A204.1 (cell line): ENCODE measurements around the gene REX1BD.
"Not testable (repeated sequence)": the region's sequence is repeated elsewhere in the genome, so short reads cannot be mapped to it uniquely, and the experiment has no call there.

Experiments used
- FAIRE-seq: peaks from 2 replicates; lab custom pipeline; 2012; peaks lifted over from hg19 to GRCh38; lab: Jason Lieb, UNC

The REX1BD gene

DNA sequence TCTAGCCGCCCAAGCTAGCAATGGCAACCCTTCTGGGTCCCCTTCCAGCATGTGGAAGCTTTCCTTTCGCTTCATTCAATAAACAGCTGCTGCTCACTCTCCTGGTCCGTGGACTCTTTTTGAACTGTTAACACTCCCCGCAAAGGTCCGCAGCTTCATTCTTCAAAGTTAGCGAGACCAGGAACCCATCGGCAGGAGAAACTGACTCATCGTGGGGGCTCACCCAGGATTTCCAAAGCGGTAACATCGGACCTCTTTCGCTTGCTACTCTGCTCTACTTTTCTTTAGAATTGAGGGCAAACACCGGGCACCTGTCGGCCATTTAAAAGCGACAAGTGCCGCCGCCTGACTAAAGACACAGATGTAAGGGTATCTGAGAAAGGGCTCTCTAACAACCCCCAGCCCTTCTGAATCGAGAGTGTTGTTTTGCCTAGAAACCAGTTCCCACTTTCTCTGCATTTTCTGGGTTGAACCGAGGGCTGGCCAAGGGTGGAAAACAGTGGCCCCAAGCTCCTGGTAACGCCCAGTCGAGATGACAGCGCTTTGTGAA, 11.2 kb upstream of the REX1BD start:
- FAIRE-seq, result no peak

DNA sequence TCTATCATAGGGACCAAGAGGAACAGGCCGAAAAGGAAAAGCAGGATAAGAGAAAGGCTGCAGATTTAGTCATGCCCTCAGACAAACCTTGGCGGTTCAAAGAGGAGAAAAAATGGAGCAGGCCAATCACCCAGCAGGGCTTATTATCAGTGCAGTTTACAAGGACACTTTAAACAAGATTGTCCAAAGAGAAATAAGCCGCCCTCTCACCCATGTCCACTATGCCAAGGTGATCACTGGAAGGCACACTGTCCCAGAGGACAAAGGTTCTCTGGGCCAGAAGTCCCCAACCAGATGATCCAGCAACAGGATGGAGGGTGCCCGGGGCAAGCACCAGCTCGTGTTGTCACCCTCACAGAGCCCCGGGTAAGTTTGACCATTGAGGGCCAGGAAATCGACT, 8.3 kb upstream of the REX1BD start:
- no peak for FAIRE-seq

DNA sequence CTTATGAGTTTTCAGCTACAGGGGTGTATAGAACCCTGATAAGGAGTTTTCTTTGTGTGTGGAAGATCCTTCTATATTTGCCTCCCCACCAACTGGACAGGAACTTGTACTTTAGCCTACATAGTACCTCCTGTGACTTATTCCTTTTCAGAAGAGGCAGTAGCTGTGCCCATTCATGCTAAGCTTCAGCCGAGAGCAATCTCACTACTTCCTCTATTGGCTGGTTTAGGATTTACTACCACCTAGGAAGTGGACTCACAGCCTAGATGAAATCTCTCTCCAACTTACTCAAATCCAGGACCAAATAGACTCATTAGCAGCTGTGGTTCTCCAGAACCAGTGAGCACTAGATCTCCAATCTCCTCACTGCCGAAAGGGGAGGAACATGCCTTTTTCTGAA, 2.3 kb upstream of the REX1BD start:
- FAIRE-seq, result no peak

DNA sequence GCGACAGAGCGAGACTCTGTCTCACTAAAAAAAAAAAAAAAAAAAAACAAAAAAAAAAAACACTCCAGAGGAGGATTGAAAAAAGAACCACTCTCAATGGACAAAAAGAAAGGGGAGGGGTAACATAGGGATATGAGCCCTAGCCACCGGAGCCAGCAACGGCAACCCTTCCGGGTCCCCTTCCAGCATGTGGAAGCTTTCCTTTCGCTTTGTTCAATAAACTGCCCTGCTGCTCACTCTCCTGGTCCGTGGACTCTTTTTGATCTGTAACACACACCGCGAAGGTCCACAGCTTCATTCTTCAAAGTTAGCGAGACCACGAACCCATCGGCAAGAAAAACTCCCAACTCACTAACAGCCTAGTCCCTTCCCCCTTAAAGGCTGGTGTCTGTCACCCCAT, 1.0 kb upstream of the REX1BD start:
- FAIRE-seq, result no peak

DNA sequence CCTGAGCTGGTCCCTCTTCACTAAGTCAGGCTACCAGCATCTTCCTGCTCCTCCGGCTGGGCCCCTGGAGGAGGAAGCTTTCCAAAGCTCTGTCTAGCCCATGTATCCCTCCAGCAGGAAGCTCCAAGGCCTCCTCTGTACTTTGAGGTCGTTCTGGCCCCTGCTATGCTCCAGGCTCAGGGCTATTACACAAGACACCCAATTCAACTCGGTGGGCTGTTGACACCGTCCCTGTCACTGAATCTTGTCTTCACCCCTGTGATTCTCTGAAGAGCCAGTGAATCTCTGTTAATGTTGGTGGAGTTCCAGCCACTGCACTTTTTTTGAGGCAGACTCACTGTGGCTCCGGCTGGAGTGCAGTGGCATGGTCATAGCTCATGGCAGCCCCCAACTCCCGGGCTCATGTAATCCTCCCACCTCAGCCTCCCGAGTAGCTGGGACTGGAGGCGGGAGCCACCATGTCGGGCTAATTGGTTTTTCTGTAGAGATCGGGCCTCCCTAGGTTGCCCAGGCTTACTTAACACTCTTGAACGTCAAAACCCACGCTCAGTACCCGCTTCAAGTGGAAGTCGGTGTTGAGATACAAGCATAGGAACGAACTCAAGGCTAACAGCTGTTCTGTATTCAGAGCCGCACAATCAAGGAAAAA, 512 bp upstream of the REX1BD start:
- no peak for FAIRE-seq

DNA sequence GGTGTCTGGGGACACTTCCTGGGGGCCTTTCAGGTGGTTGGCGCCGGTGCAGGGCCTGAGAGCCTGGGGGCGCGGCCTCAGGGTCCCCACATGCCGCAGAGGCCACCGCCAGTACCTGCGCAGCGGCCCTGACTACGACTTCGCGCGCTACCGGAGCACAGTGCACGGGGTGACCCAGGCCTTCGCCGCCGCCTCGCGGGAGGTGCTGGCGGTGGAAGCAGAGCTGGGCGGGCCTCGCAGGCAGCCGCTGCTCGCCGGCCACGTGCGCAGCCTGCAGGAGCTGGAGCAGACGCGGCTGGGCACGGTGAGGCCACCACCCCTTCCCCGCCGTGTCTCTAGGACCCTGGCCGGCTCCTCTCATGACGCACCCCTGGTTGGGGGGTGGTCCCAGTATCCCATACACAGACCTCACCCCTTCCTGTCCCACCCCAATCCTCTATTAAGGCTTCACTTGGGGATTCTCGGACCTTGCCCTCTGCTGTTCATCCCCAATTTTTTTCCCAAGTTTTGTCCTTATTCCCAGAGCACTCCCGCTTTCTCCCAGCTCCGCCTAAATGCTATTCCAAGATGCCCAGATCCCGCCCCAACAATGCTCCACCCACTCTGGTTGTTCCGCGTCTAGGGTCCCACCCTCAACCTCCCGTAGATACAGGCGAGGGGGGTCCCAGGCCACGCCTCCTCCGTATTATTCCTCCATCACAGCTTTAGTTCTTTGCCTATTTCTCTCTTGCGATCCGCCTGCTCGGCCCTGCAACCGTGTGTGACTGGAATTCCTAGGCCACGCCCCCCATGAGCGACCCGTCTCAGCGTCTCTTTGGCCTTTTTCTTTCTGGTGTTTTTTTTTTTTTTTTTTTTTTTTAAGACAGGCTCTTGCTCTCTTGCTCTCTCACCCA, 1.0 kb downstream of the REX1BD start:
- peak; percentile 92 for FAIRE-seq

DNA sequence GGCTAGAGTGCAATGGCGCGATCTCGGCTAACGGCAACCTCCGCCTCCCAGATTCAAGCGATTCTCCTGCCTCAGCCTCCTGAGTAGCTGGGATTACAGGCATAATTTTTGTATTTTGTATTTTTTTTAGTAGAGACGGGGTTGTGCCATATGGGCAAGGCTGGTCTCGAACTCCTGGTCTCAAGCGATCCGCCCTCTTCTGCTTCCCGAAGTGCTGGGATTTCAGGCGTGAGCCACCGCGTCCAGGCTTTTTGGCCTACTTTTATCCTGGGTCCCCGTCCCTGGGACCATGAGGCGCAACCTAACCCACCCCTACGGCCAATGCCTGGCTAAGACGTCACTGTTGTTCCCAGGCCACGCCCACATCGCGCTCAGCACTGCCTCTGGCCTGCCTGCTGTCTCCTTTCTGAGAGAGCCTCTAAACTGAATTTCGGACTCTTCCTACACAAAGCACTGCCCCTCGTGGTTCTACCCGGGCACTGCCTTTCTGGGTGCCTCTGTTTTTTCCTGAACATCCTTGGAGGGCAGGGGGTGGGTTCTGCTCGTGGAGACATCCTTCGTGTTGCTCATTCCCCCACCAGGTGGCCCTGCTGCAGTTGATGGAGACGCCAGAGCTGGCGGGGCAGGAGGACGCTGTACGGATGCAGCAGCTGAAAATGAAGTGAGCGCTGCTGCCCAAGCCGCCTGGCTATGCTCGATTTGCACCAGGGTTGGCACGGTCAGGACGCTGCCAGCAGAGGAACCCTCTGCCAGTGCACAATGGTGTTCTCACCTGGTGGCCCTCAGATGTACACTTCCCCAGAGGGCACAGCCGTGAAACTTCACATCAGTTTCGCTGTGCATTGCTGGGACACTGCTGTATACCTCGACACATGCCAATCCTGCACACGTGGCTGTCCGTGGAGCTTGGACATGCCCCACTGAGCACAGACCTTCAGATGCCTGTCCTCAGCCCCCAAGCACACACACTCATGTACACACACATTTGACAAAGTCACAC, 2.0 kb downstream of the REX1BD start:
- peak; percentile 92 for FAIRE-seq

DNA sequence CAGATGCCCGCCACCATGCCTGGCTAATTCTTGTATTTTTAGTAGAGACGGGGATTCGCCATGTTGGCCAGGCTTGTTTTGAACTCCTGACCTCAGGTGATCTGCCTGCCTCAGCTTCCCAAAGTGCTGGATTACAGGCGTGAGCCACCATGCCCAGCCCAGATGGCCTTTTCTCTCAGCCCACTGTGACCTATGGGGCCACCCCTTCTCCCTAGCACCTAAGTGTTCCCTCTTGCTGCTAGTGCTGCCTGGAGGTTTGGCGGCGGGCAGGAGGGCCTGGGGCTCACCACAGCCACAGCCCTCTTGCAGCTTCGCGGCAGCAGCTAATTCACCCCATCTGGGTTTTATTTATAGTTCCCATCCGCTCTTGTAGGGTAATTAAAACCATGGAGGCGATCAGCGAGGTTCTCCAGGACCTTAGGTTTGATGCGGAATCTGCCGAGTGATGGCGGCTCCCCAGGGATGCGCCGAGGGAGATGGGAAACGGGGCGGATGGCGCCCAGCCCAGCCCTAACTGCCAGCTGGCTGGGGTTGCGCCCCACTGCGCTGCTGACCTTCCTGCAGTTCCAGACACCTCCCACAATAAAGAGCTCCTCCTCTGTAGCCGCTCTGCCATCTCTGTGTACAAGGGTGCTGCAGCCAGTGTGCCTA, 3.3 kb downstream of the REX1BD start:
- FAIRE-seq, result no peak

DNA sequence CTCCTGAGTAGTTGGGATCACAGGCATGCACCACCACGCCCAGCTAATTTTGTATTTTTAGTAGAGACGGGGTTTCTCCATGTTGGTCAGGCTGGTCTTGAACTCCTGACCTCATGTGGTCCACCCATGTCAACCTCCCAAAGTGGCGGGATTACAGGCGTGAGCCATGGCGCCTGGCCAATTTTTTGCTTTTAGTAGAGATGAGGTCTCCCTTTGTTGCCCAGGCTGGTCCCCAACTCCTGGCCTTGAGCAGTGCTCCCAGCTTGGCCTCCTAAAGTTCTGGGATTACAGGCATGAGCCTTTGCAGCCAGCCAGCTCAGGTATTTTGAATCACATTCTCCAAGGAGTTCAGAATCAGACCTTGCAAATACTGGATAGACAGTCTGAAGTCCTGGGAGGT, 4.1 kb downstream of the REX1BD start:
- FAIRE-seq, result not testable (repeated sequence)

DNA sequence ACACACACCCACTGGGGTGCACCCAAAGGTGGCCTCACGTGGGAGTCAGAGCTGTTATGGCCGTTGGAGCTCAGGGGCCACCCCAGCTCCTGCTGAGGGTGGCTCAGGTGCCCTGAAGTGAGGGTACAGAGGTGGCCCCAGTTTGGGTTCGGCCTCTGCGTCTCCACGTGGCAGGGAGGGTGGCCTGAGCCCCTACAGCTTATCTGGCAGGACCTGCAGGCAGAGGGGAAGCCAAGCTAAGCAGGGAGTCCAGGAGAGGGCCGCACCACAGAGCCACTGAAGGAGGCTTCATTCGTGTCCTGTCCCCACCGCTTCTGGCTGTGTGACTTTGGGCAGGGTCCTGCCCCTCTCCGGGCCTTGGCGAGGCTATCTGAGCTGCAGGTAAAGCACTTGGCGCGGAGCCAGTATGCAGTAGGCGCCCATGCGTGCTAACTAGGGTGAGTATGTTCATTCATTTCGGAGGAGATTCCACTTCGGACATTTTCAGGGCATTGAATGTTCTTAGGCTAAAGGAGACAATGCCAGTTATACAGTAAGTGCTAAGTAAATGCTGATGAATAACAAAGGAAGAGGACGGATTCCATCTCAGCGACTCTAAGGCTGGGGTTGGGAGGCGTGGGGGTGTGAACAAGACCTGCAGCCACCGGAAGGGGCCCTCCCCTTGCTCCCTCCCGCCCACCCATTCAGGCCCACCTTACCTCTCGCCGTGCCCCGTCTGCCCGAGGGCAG, 4.9 kb downstream of the REX1BD start:
- FAIRE-seq, result no peak

DNA sequence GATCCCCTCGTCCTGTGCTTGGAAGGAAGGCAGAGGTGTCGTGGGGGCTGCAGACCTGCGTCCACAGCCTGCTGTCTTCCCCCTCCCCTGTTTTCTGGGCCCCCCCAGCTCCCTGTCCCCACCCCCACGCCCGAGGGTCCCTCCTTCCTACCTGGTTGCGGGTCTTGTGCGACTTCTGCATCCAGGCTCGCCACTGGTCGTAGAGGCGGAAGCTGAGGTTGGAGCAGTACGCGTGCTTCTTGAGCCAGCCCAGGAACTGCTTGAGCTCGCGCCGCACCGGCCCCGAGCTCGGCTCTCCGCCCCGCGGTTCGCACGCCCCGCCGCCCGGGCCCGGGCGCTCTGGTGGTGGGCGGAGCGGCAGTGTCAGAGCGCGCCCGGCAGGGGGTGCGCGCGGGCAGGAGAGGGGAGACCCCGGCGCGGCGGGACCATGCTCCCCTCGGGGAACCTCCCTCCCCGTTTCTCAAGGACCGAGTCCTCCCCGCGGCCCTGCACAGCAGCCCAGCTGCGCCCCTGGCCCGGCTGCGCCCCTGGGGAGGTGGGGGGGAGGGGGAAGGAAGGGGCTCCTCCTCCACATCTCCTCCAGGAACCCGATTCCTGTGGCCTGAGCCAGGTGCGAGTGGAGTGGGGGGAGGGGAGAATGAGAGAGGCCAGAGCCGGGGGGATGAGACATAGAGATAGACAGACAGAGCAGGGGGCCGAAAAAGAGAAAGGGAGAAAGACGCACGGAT, 5.7 kb downstream of the REX1BD start:
- no peak for FAIRE-seq

DNA sequence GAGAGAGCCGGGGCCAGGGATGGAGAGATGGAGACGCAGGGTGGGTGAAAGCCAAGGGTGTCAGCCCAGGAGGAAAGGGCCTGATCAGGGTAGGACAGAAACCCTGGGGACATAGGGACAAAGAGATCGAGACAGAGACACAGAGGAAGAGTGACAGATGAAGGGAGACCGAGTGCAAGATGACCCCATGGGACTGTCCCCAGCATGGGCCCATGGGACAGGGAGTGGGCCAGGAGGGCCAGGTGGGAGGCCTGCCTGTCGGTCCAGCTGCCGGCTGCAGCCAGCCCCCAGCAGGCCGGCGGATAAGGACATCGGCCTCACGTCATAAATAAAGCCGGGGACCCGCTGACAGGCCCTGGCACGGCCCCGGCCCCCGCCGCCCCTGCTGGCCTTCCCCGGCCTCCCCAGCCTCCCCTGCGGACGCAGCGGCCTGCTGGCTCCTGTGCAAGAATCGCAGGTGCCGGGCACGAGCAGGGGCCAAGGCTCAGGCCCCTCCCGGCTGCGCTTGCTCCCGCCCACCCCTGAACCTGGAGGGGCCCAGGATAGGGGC, 6.3 kb downstream of the REX1BD start:
- FAIRE-seq, result no peak

DNA sequence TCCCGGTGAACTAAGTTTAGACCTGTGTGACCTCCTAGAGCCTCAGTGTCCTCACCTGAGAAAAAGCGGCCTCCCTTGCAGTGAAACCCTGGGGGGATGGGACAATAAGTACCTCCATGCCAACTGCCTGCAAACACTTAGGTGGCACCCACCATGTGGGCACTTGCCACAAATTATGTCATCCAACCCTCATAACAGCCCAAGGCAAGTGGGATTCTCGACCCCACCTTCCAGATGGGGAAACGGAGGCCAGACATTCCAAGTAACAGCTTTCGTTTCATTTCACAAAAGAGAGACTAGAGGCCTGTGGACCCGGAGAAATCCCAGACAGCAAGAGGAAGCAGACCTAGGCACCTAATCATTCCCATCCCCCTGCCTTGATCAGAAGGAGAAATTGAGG, 6.9 kb downstream of the REX1BD start:
- FAIRE-seq, result no peak

DNA sequence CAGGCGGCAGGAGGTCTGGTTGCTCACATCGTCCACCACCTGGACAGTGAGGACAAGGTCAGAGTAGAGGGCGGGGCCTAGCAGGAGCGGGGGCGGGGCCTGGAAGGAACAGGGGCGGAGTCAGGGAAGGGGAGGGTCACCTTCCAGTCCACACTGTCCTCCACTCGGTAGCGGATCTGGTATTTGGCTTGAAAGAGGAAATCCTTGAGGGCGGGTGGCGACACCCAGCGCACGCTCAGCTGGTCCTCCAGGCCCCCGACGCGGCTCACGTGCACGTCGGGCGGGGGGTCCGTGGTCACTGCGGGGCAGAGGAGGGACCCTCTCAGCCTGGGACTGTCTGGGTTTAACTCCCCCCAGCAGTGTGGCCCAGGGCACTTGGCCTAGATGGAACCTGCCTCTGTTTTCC, 8.2 kb downstream of the REX1BD start:
- FAIRE-seq, result no peak

DNA sequence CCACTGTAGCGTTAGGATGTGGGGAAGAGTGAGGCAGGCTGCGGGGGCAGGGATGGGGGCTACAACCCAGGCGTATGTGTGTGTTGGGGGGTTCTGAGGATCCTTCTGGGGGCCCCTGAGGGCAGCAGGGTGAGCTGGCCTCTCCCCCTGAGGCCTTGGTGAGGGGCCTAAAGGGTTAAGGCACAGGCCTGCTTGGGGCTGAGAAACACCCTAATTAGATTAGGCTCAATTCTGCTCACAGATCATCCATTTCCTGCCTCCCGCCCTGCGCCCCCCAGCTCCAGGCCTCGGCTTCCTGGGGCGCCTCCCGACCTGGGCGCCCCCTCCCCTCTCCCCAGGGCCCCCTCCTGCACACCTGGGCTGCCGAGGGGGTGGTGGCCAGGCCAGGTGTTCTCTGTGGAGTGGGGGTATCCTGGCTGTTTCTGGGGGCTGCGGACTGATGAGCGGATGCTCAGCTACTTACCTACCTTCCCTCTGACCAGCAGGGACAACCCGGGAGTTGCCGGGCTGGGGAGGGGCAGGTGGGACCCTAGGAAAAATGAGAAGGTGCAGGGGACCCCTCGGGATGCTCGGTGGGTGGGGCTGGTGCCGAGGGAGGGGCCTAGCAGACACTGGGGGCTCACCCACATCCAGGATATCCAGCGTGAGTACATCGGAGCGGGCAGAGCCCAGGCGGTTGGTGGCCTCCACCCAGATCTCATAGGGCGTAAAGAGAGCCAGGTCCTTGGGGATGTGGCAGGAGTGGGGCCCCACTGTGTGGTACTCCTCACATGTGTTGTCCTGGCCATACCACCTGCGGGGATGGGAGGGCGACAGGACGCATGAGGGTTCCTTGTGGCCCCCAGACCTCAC, 9.4 kb downstream of the REX1BD start:
- FAIRE-seq, result no peak

DNA sequence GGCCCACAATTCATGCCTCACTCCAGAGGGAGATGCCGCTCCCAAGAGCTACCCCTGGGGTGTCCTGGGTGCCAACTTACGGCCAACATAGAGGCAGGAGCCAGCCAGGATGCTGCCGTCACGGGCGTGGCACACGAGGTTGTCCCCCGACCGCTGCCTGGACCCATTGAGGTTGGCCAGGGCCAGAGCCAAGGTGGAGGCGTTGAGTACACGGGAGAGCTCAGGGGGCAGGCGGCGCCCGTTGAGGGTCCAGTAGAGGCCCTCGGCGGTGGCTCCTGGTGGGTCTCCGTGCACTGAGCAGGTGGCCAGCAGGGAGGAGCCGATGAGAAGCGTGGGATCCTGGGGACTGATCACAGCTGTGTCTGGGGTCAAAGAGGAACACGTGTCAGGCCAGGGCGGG, 10.9 kb downstream of the REX1BD start:
- FAIRE-seq, result no peak

DNA sequence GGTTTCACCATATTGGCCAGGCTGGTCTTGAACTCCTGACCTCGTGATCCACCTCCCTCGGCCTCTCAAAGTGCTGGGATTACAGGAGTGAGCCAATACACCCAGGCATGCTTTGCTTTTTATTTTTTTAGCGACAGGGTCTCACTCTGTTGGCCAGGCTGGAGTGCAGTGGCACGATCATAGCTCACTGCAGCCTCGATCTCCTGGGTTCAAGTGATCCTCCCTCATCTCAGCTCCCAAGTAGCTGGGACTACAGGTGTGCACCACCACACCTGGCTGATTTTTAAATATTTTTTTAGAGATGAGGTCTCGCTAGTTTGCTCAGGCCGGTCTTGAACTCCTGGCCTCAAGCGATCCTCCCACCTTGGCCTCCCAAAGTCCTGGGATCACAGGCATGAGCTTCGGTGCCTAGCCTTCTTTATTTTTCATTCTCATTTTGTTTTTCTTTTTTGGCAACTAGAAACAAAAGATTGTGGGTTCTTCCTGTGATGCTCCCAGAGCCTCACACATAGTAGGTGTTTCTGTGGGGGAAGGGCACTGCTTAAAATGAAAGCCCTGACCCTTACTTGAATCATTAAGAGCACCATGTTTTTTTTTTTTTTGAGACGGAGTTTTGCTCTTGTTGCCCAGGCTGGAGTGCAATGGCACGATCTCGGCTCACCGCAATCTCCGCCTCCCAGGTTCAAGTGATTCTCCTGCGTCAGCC, 12.2 kb downstream of the REX1BD start:
- FAIRE-seq, result not testable (repeated sequence)

DNA sequence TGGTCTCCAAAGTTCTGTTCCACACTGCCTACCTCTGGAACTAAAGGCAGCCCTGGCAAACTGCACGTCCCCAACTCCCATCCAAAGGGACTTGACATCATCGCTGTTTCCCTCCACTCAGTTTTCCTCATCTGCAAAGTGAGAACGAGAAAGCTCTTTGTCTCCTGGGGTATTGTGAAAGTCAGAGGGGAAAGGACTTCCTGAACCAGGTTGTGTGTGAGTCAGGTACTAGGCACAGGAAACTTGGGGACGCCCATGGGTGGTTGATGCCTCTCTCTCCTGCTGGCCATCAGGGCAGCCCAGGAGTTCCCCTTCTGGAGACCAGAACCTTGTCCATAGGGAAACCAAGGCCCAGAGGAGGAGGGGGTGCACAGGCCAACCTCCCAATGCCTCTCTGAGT, 13.3 kb downstream of the REX1BD start:
- no peak for FAIRE-seq
